ENCODE results near the gene TMEM121B.
A peak's percentile ranks its signal among the peaks of the same experiment; 100 is the strongest.

Gene TMEM121B

GRCh38 chr22:17121233-17122195 lies at the start of gene TMEM121B:
Gene TMEM121B (minus strand): TSS chr22:17121360. CDS start chr22:17121127, 233 bp downstream.
- peak within 1 kb of the TSS; percentile 56 for H3K4me3 Mint-ChIP-seq
- no peak within 1 kb of the TSS for H3K27ac Mint-ChIP-seq

DNA sequence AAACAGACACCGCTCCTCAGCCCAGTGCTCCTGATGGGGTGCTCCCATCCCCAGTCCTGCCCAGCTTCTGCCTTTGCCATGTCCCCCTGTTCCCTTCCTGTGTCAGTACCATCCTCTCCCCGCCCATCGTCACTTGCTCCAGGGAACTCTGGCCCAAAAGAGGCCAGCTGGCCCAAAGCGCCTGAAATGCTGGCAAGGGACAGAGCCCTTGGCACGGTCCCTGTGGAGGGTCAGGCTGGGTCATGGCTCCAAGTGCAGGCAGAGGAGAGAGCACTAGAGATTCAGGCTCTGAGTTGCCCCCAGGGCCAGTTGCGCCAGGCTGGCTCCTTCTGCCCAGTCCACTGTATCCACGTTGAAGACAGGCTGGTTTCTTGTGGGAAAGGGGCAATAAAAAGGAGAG lies 46.3 kb upstream of the TMEM121B start:
- no peak overlapping the region for H3K4me3 Mint-ChIP-seq
- H3K4me1 Mint-ChIP-seq (ENCODE audit: low read depth), result peaks cover 7% of the 10 kb centered on the region
- no peaks in the 10 kb centered on the region for H3K36me3 Mint-ChIP-seq (ENCODE audit: low read depth)
- no peaks in the 10 kb centered on the region for H3K9me3 Mint-ChIP-seq
- no peak overlapping the region for H3K27ac Mint-ChIP-seq
- H3K27me3 Mint-ChIP-seq (ENCODE audit: low read depth), result peaks cover 21% of the 10 kb centered on the region

More at GRCh38 chr22:17121233-17122195, at the start of gene TMEM121B:
- Mint-ChIP-seq H3K4me1 (ENCODE audit: low read depth) (peaks cover 28% of the 10 kb centered on the region), H3K36me3 (ENCODE audit: low read depth) (peaks cover 1% of the 10 kb centered on the region), H3K9me3 (no peaks in the 10 kb centered on the region), H3K27me3 (ENCODE audit: low read depth) (peaks cover 46% of the 10 kb centered on the region)

DNA sequence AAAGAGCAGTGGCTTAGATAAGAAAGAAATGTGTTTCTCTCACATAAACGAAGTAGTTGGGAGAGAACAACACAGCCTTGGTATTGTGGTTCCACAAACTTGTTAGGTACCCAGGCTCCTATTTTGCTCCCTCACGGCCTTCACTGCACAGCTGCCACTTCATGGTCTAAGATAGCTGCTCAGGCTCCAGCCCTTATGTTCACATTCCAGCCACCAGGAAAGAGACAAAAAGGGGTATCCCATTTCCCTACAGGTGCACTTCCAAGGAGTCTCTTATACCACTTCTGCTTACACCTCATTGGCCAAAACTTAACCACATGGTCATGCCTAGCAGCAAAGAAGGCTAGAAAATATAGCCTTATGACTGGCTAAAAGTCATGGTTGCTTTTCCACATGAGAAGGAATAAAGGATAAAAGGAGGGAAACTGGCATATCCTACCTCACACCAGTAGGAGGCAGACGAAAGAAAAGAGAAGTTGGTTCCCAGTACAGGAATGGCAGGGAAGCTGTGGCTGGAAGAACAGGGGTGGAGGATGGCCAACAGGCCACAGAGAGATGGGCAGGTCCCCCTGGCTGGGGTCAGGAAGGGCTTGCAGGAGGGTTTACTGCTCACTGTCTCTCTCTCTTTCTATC lies 43.3 kb upstream of the TMEM121B start:
- H3K36me3 Mint-ChIP-seq (ENCODE audit: low read depth), result no peaks in the 10 kb centered on the region
- no peak overlapping the region for H3K4me3 Mint-ChIP-seq

GRCh38 chr22:17162731-17163130 lies 41.6 kb upstream of the TMEM121B start:
- H3K27me3 Mint-ChIP-seq (ENCODE audit: low read depth), result peaks cover 12% of the 10 kb centered on the region
- no peak overlapping the region for H3K4me3 Mint-ChIP-seq
- H3K27ac Mint-ChIP-seq, result no peak overlapping the region
- H3K36me3 Mint-ChIP-seq (ENCODE audit: low read depth), result no peaks in the 10 kb centered on the region
- peaks cover 16% of the 10 kb centered on the region for H3K4me1 Mint-ChIP-seq (ENCODE audit: low read depth)
- H3K9me3 Mint-ChIP-seq, result no peaks in the 10 kb centered on the region

More for the DNA sequence above, 43.3 kb upstream of the TMEM121B start:
- H3K27me3 Mint-ChIP-seq (ENCODE audit: low read depth), result peaks cover 18% of the 10 kb centered on the region
- peaks cover 5% of the 10 kb centered on the region for H3K4me1 Mint-ChIP-seq (ENCODE audit: low read depth)
- H3K9me3 Mint-ChIP-seq, result no peaks in the 10 kb centered on the region
- no peak overlapping the region for H3K27ac Mint-ChIP-seq

DNA sequence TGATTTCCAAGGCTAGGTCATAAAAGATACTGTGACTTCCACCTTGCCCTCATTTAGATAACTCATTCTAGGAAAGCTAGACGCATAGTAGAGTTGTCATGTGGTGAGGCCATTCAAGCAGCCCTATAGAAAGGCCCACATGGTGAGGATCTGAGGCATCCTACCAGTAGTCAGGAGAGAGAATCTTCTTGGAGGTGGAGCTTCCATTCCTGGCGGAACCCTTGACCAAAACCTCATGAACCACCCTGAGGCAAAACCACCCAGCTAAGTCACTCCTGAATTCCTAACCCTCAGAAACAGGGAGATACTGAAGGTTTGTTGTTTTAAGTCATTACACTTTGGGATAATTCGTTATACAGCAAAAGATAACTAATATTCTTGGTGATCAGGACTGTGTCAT lies 40.8 kb upstream of the TMEM121B start:
- Mint-ChIP-seq H3K36me3 (ENCODE audit: low read depth) (no peaks in the 10 kb centered on the region), H3K27me3 (ENCODE audit: low read depth) (peaks cover 8% of the 10 kb centered on the region), H3K4me3 (no peak overlapping the region), H3K9me3 (no peaks in the 10 kb centered on the region), H3K27ac (no peak overlapping the region), H3K4me1 (ENCODE audit: low read depth) (peaks cover 17% of the 10 kb centered on the region)

GRCh38 chr22:17159504-17159951 lies 38.4 kb upstream of the TMEM121B start:
- Mint-ChIP-seq H3K27me3 (ENCODE audit: low read depth) (no peaks in the 10 kb centered on the region), H3K4me1 (ENCODE audit: low read depth) (peaks cover 29% of the 10 kb centered on the region), H3K27ac (peak overlapping the region; percentile 63), H3K36me3 (ENCODE audit: low read depth) (no peaks in the 10 kb centered on the region), H3K9me3 (no peaks in the 10 kb centered on the region), H3K4me3 (peak overlapping the region; percentile 83)

DNA sequence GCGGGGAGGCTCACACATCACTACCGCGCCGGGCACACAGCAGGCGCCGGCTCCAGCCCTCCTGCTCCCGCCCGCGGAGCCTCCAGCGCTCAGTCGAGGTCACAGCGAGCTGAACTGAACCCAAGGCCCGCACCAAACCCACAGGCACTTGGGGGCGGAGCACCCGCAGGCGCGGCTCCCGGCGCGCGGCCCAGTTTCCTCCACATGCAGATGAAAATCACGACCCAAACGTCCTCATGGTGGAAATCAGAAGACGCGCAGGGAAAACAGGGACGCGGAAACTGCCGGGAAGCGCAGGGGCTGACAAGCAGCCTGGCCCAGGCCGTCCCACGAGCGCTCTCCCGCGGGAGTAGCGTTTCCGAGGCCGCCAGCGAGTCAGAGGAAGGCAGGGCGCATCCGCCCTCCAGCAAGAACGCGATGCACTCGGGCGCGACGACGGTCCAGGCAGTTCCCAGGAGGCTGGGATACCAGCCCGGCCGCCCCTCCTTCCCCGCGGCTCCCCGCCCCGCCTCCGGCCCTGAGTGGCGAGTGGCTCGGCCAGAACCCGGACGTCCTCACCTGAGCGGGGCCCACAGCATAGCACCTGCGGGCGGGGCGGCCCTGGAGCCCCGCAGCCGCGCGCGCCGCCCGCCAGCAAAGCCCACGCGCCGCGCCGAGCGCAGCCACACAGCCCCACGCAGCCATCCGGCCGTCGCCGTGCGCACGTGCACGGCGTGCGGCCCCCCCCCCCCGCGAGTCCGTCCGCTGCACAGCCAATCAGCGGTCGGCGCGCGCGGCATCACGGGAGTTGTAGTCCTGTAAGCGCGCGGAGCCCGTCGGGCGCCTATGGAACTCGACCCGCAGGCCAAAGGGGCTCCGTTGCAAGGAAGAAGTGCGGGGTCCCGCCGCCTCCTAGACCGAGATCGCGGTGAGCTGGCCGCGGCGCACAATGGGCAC lies 37.7 kb upstream of the TMEM121B start, which contains the start of gene HDHD5:
HDHD5 (minus strand) TSS at position 710 of the 936 bp plus-strand sequence; CDS start at position 684, 26 bp downstream.
- H3K4me1 Mint-ChIP-seq (ENCODE audit: low read depth), result peaks cover 29% of the 10 kb centered on the region
- no peaks in the 10 kb centered on the region for H3K36me3 Mint-ChIP-seq (ENCODE audit: low read depth)
- peak within 1 kb of the TSS; percentile 70 for H3K27ac Mint-ChIP-seq
- peak within 1 kb of the TSS; percentile 83 for H3K4me3 Mint-ChIP-seq
- no peaks in the 10 kb centered on the region for H3K27me3 Mint-ChIP-seq (ENCODE audit: low read depth)
- H3K9me3 Mint-ChIP-seq, result no peaks in the 10 kb centered on the region

DNA sequence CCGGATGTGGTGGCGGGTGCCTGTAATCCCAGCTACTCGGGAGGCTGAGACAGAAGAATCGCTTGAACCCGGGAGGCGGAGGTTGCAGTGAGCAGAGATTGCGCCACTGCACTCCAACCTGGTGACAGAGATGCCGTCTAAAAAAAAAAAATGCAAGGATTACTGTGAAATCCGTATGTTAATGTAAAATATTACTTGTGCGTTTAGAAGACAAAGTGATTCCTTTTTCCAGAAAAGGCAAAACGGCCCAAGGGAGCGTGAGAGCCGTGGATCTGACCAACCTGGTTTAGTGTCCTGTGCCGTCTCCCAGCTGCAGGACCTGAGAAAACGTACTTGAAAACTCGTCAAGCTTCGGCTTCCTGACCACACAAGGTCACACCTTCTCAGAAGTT lies 37.0 kb upstream of the TMEM121B start:
- H3K36me3 Mint-ChIP-seq (ENCODE audit: low read depth), result no peaks in the 10 kb centered on the region
- H3K27ac Mint-ChIP-seq, result peak overlapping the region; percentile 70
- no peaks in the 10 kb centered on the region for H3K9me3 Mint-ChIP-seq
- H3K4me1 Mint-ChIP-seq (ENCODE audit: low read depth), result peaks cover 29% of the 10 kb centered on the region
- peak overlapping the region; percentile 81 for H3K4me3 Mint-ChIP-seq
- H3K27me3 Mint-ChIP-seq (ENCODE audit: low read depth), result no peaks in the 10 kb centered on the region

DNA sequence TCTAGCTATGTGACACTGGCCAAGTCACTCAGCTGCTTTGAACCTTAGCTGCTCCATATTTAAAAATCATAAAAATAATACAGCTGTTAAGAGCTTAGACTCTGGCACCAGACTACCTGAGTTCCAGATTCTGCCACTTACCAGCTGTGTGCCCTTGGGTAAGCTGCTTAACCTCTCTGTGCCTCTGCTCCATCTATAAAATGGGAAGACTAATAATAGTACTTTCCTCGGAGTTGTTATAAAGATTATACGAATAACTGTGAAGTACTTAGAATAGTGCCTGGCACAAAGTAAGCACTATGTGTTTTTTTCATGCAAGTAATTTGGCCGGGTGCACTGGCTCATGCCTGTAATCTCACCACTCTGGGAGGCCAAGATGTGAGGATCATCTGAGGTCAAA lies 36.6 kb upstream of the TMEM121B start:
- Mint-ChIP-seq H3K4me3 (peak overlapping the region; percentile 81), H3K27ac (no peak overlapping the region), H3K4me1 (ENCODE audit: low read depth) (peaks cover 30% of the 10 kb centered on the region), H3K9me3 (no peaks in the 10 kb centered on the region), H3K36me3 (ENCODE audit: low read depth) (no peaks in the 10 kb centered on the region), H3K27me3 (ENCODE audit: low read depth) (no peaks in the 10 kb centered on the region)

GRCh38 chr22:17155941-17156340 lies 34.8 kb upstream of the TMEM121B start:
- H3K36me3 Mint-ChIP-seq (ENCODE audit: low read depth), result no peaks in the 10 kb centered on the region
- H3K9me3 Mint-ChIP-seq, result no peaks in the 10 kb centered on the region
- H3K27me3 Mint-ChIP-seq (ENCODE audit: low read depth), result no peaks in the 10 kb centered on the region
- no peak overlapping the region for H3K27ac Mint-ChIP-seq
- H3K4me1 Mint-ChIP-seq (ENCODE audit: low read depth), result peaks cover 35% of the 10 kb centered on the region
- peak overlapping the region; percentile 29 for H3K4me3 Mint-ChIP-seq

DNA sequence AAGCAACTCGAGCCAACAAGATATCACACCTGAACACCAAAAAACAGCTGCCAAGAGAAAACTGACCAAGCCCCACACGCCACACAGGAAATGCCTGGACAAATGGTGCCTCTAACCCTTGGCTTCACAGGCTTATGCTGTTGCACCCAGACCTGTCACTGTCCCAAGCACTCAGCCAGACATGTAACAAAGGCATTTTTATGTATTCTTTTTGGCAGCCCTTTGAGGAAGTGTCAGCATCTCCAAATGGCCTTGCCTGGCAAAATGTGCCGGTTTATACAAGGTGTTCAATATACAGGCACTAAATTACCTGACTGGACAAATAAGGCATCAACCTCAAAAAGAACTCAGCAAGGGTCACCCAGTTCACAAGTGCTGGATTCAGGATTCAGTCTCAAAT lies 31.8 kb upstream of the TMEM121B start:
- no peaks in the 10 kb centered on the region for H3K36me3 Mint-ChIP-seq (ENCODE audit: low read depth)
- peaks cover 29% of the 10 kb centered on the region for H3K4me1 Mint-ChIP-seq (ENCODE audit: low read depth)
- H3K9me3 Mint-ChIP-seq, result no peaks in the 10 kb centered on the region
- H3K4me3 Mint-ChIP-seq, result no peak overlapping the region
- H3K27me3 Mint-ChIP-seq (ENCODE audit: low read depth), result no peaks in the 10 kb centered on the region
- H3K27ac Mint-ChIP-seq, result no peak overlapping the region

DNA sequence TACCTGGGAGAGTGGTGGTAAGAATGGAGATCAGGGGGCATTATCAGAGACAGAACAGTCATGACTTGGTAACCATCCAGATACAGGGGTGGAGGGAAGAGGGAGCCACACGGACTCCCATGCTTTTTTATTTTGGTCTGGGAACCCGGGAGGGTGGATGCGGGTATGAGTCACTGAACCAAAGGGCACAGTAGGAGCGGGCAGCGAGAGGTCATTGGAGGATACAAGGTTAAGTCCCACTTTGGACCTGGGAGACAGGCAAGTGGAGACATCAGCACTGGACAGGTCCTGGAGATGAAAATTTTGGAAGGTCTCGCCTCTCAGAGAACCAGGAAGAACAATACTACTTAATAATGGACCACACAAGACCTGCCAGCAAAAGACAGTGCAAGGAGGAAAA lies 31.2 kb upstream of the TMEM121B start:
- Mint-ChIP-seq H3K27me3 (ENCODE audit: low read depth) (no peaks in the 10 kb centered on the region), H3K27ac (peak overlapping the region; percentile 31), H3K4me1 (ENCODE audit: low read depth) (peaks cover 26% of the 10 kb centered on the region), H3K36me3 (ENCODE audit: low read depth) (peaks cover 5% of the 10 kb centered on the region), H3K4me3 (no peak overlapping the region), H3K9me3 (no peaks in the 10 kb centered on the region)

- Mint-ChIP-seq H3K4me3 (no peak overlapping the region), H3K27me3 (ENCODE audit: low read depth) (no peaks in the 10 kb centered on the region), H3K4me1 (ENCODE audit: low read depth) (peaks cover 14% of the 10 kb centered on the region), H3K36me3 (ENCODE audit: low read depth) (peaks cover 8% of the 10 kb centered on the region), H3K27ac (no peak overlapping the region), H3K9me3 (no peaks in the 10 kb centered on the region)
Observed at GRCh38 chr22:17149076-17149815, 28.1 kb upstream of the TMEM121B start.
